Liver (tissue), 9 donors: ENCODE measurements around the gene RDX. TPM values are rescaled to one million over a fixed set of nuclear protein-coding genes. Genes with fewer than 3 reads are reported as not detected.
"Not testable (repeated sequence)": the region's sequence is repeated elsewhere in the genome, so short reads cannot be mapped to it uniquely, and the experiment has no call there.

ENCODE experiments used
- DNase-seq: peaks from one replicate; pipeline ENCODE4 v3.0.0-alpha.2; 2017; ENCODE audit warnings: low spot score
- H3K27ac ChIP-seq, 2 donors: one replicate each; pipeline ENCODE4 v1.7.0; 2013; ENCODE audit warnings: inconsistent platforms in 2 of 2, low read length in 2 of 2, control low read depth in 1 of 2, low read depth in 1 of 2, mild to moderate bottlenecking in 1 of 2
- H3K27me3 ChIP-seq, 4 donors: one replicate each; pipeline versions ENCODE4 v1.6.1 to v1.7.0; 2013; ENCODE audit warnings: low read length in 3 of 4, inconsistent platforms in 1 of 4, mild to moderate bottlenecking in 1 of 4, moderate library complexity in 1 of 4; ENCODE audit not compliant: control insufficient read depth in 4 of 4, insufficient read depth in 4 of 4
- H3K36me3 ChIP-seq, 4 donors: one replicate each; pipeline versions ENCODE4 v1.6.1 to v1.7.0; 2013; ENCODE audit warnings: low read length in 3 of 4, mild to moderate bottlenecking in 3 of 4, low read depth in 1 of 4, moderate library complexity in 1 of 4; ENCODE audit not compliant: control insufficient read depth in 4 of 4, insufficient read depth in 3 of 4
- H3K4me1 ChIP-seq, 4 donors: one replicate each; pipeline versions ENCODE4 v1.6.1 to v1.7.0; 2013; ENCODE audit warnings: low read length in 3 of 4, mild to moderate bottlenecking in 3 of 4, moderate library complexity in 1 of 4; ENCODE audit not compliant: control insufficient read depth in 4 of 4, insufficient read depth in 4 of 4
- H3K4me3 ChIP-seq, 3 donors: one replicate each; pipeline versions ENCODE4 v1.6.1 to v1.7.0; 2013; ENCODE audit warnings: low read length in 3 of 3, control low read depth in 1 of 3, low read depth in 1 of 3, mild to moderate bottlenecking in 1 of 3
- H3K9ac ChIP-seq, 2 donors: one replicate each; pipeline ENCODE4 v1.7.0; 2013; ENCODE audit warnings: low read length in 2 of 2, mild to moderate bottlenecking in 2 of 2, moderate library complexity in 2 of 2, control low read depth in 1 of 2, low read depth in 1 of 2
- H3K9me3 ChIP-seq, 4 donors: one replicate each; pipeline versions ENCODE4 v1.6.1 to v1.7.0; 2013; ENCODE audit warnings: low read length in 3 of 4; ENCODE audit not compliant: control insufficient read depth in 4 of 4
- ATF3 ChIP-seq: IDR thresholded peaks from 2 replicates; pipeline ENCODE4 v1.6.1; 2016; ENCODE audit warnings: antibody characterized with exemption
- CTCF ChIP-seq: fragments of 150-350 bp; IDR thresholded peaks from 2 replicates; pipeline ENCODE4 v1.5.1; 2017; ENCODE audit warnings: improper control_type of control experiment, low read depth, low read length; ENCODE audit not compliant: missing input control
- EGR1 ChIP-seq, 2 donors: IDR thresholded peaks; 2 replicates each; pipeline ENCODE4 v1.6.1; 2016 to 2018; ENCODE audit warnings: antibody characterized with exemption in 2 of 2, low read depth in 2 of 2
- FOXA1 ChIP-seq: IDR thresholded peaks from 2 replicates; pipeline ENCODE4 v1.6.1; 2016; ENCODE audit warnings: antibody characterized with exemption
- FOXA2 ChIP-seq: IDR thresholded peaks from 2 replicates; pipeline ENCODE4 v1.6.1; 2016; ENCODE audit warnings: antibody characterized with exemption
- HNF4A ChIP-seq, 2 donors: conservative IDR thresholded peaks; 2 replicates each; pipeline ENCODE4 v1.6.1; 2016; ENCODE audit warnings: antibody characterized with exemption in 2 of 2, mild to moderate bottlenecking in 2 of 2
- HNF4G ChIP-seq: IDR thresholded peaks from 2 replicates; pipeline ENCODE4 v1.6.1; 2016; ENCODE audit warnings: antibody characterized with exemption
- JUND ChIP-seq, 2 donors: IDR thresholded peaks; 2 replicates each; pipeline ENCODE4 v1.6.1; 2016; ENCODE audit warnings: antibody characterized with exemption in 2 of 2
- MAX ChIP-seq: IDR thresholded peaks from 2 replicates; pipeline ENCODE4 v1.6.1; 2016; ENCODE audit warnings: antibody characterized with exemption
- NR2F2 ChIP-seq: IDR thresholded peaks from 2 replicates; pipeline ENCODE4 v1.6.1; 2016; ENCODE audit warnings: antibody characterized with exemption
- RAD21 ChIP-seq, 2 donors: IDR thresholded peaks; 2 replicates each; pipeline ENCODE4 v1.6.1; 2016; ENCODE audit warnings: antibody characterized with exemption in 2 of 2, mild to moderate bottlenecking in 2 of 2
- REST ChIP-seq: IDR thresholded peaks from 2 replicates; pipeline ENCODE4 v1.6.1; 2016; ENCODE audit warnings: antibody characterized with exemption, mild to moderate bottlenecking
- RXRA ChIP-seq, 2 donors: IDR thresholded peaks; 2 replicates each; pipeline ENCODE4 v1.6.1; 2017 to 2018; ENCODE audit warnings: antibody characterized with exemption in 2 of 2, mild to moderate bottlenecking in 1 of 2
- YY1 ChIP-seq: IDR thresholded peaks from 2 replicates; pipeline ENCODE4 v1.6.1; 2016; ENCODE audit warnings: antibody characterized with exemption, mild to moderate bottlenecking
- ZBTB33 ChIP-seq: IDR thresholded peaks from 2 replicates; pipeline ENCODE4 v1.6.1; 2016; ENCODE audit warnings: antibody characterized with exemption
- WGBS: extraction: QIAGEN DNeasy Blood & Tissue Kit; methylation state at CpG from one replicate; pipeline ENCODE4 v1.1.7; 2013; 5-methylcytosine and 5-hydroxymethylcytosine counted together
- polyA plus RNA-seq, 2 donors: library from polyadenylated mRNA; stranded (reverse) in 1 of 2; unstranded in 1 of 2; fragments of 200-250 nt in 1 of 2; fragments of >200 nt in 1 of 2; fragmentation: Nextera tagmentation in 1 of 2; extraction: Ambion mirVana in 1 of 2; gene quantifications; one replicate each; pipeline versions ENCODE4 v1.2.1 to v1.2.3, GENCODE V29; 2013 to 2015
- total RNA-seq, 2 donors: library from RNA; depleted of rRNA; stranded (reverse); fragments of >200 nt; gene quantifications; one replicate each; pipeline ENCODE4 v1.2.3, GENCODE V29; 2014
- donor health status: healthy.
- donor health status: healthy.
- donor health status: healthy.
- donor health status: healthy.
- donor health status: healthy.

Gene RDX
- total and polyA plus RNA-seq, 4 donors: 19.9 to 116 (median 53.9) TPM

GRCh38 chr11:110283862-110284261, 12.6 kb downstream of the RDX start:
- Histone ChIP-seq H3K9ac (no peak overlapping the region), H3K36me3 (peaks cover 0 to 3% (median 0%) of the 10 kb centered on the region in 4 donors), H3K4me1 (peaks cover 0 to 15% (median 2%) of the 10 kb centered on the region in 4 donors), H3K9me3 (no peaks in the 10 kb centered on the region), H3K27ac (no peak overlapping the region), H3K4me3 (no peak overlapping the region), H3K27me3 (no peaks in the 10 kb centered on the region)
- 32% methylated on average over 4 of the region's 4 CpGs for WGBS
- TF ChIP-seq RXRA (IDR thresholded peaks at IDR 0.05): peak in 1 of 2 donors; percentile 11
- TF ChIP-seq JUND (IDR thresholded peaks at IDR 0.05): no peak
- TF ChIP-seq FOXA2: peak; percentile 75
- peak; percentile 19 for TF ChIP-seq FOXA1
- DNase-seq: no peak

GRCh38 chr11:110280595-110280994, 15.8 kb downstream of the RDX start:
- H3K27me3 ChIP-seq, H3K9ac ChIP-seq, H3K9me3 ChIP-seq, H3K27ac ChIP-seq, DNase-seq, H3K4me1 ChIP-seq, H3K36me3 ChIP-seq, H3K4me3 ChIP-seq: not testable (repeated sequence)
- WGBS: 98% methylated on average over 4 of the region's 4 CpGs

- no peak for DNase-seq
- Histone ChIP-seq H3K9me3 (no peaks in the 10 kb centered on the region), H3K4me1 (peaks cover 0 to 12% (median 0%) of the 10 kb centered on the region in 4 donors), H3K4me3 (no peak overlapping the region), H3K9ac (no peak overlapping the region), H3K36me3 (peaks cover 0 to 8% (median 3%) of the 10 kb centered on the region in 4 donors), H3K27me3 (no peaks in the 10 kb centered on the region), H3K27ac (no peak overlapping the region)
- no peak for TF ChIP-seq YY1
- TF ChIP-seq HNF4G: no peak
- no peak for TF ChIP-seq NR2F2
- TF ChIP-seq FOXA2: no peak
- TF ChIP-seq REST: no peak
- no peak for TF ChIP-seq CTCF
- TF ChIP-seq RXRA (IDR thresholded peaks at IDR 0.05): no peak
- TF ChIP-seq MAX: no peak
- no peak for TF ChIP-seq JUND (IDR thresholded peaks at IDR 0.05)
- no peak for TF ChIP-seq FOXA1
- TF ChIP-seq EGR1 (IDR thresholded peaks at IDR 0.05; ENCODE audit: low read depth in 2 of 2): no peak
- no peak for TF ChIP-seq ZBTB33
- TF ChIP-seq ATF3: no peak
- TF ChIP-seq RAD21 (IDR thresholded peaks at IDR 0.05): no peak
- TF ChIP-seq HNF4A (conservative IDR thresholded peaks at IDR 0.05): no peak
These were observed 16.5 kb downstream of the RDX start for GRCh38 chr11:110279881-110280280.
